Effector memory CD4-positive, alpha-beta T cell (primary cell): Measurements from ENCODE around the gene FGFBP1.

ENCODE experiments used
- DNase-seq, 3 donors: peaks; one replicate each; pipeline ENCODE4 v3.0.0-alpha.2; 2020
- H3K27ac ChIP-seq: 2 replicates; pipeline ENCODE4 v1.7.0; 2013; ENCODE audit warnings: mild to moderate bottlenecking, low read length, moderate library complexity; ENCODE audit not compliant: insufficient read depth, poor library complexity, severe bottlenecking
- H3K27me3 ChIP-seq: replicated peaks from 2 replicates; pipeline ENCODE4 v1.7.0; 2013; ENCODE audit warnings: mild to moderate bottlenecking, low read length; ENCODE audit not compliant: insufficient read depth, control insufficient read depth, poor library complexity, severe bottlenecking
- H3K36me3 ChIP-seq: 2 replicates; pipeline ENCODE4 v1.7.0; 2013; ENCODE audit warnings: mild to moderate bottlenecking, low read length, moderate library complexity; ENCODE audit not compliant: control insufficient read depth, insufficient read depth
- H3K4me1 ChIP-seq: 2 replicates; pipeline ENCODE4 v1.7.0; 2013; ENCODE audit warnings: low read length, mild to moderate bottlenecking; ENCODE audit not compliant: control insufficient read depth, insufficient read depth, poor library complexity, severe bottlenecking
- H3K4me3 ChIP-seq: 2 replicates; pipeline ENCODE4 v1.7.0; 2013; ENCODE audit warnings: low read length, low read depth, mild to moderate bottlenecking; ENCODE audit not compliant: insufficient read depth, poor library complexity, severe bottlenecking
- H3K9me3 ChIP-seq: 2 replicates; pipeline ENCODE4 v1.7.0; 2013; ENCODE audit warnings: mild to moderate bottlenecking, low read length, moderate library complexity; ENCODE audit not compliant: control insufficient read depth

Gene FGFBP1

DNA sequence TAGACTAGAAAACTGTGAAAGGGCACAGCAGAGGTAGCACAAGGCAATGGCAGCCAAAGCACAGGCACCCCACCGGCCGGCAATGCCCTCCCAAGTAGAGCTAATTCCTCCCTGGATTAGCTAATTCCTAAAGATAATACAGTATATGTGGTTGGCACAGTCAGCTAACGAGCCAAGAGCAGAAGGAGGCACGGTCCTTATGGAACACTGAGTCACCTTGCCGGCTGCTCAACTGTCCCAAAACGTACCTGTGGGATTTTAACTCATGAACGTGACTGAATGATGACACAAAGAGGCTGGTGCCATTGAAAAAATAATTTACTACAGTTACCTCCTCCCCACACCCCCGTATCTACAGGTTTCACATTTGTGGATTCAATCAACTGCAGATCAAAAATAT lies 9.1 kb upstream of the FGFBP1 start:
- Histone ChIP-seq H3K27ac (no peak overlapping the region), H3K4me3 (no peak overlapping the region), H3K9me3 (no peaks in the 10 kb centered on the region), H3K36me3 (no peaks in the 10 kb centered on the region), H3K4me1 (no peaks in the 10 kb centered on the region), H3K27me3 (no peaks in the 10 kb centered on the region)
- DNase-seq: no peak

DNA sequence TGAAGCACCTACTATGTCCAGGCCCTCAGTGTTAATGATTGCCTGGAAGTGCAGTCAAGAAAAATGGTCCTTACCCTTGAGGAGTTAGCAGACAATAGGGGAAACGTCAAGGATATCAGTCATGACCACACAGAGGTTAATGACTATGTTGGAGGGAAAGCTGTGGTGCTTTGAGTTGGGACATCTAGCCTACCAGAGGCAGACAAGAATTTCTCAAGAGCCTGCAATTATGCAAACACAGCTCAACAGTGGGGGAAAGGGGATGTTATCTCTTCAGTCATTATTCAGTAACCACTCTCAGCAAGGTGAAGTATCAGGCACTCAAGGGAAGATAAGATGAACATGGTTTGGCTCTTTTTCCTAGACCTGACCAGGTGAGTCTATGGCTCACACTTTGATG lies 7.0 kb upstream of the FGFBP1 start:
- Histone ChIP-seq H3K4me3 (no peak overlapping the region), H3K9me3 (no peaks in the 10 kb centered on the region), H3K36me3 (no peaks in the 10 kb centered on the region), H3K27ac (no peak overlapping the region), H3K4me1 (no peaks in the 10 kb centered on the region), H3K27me3 (no peaks in the 10 kb centered on the region)
- no peak for DNase-seq

DNA sequence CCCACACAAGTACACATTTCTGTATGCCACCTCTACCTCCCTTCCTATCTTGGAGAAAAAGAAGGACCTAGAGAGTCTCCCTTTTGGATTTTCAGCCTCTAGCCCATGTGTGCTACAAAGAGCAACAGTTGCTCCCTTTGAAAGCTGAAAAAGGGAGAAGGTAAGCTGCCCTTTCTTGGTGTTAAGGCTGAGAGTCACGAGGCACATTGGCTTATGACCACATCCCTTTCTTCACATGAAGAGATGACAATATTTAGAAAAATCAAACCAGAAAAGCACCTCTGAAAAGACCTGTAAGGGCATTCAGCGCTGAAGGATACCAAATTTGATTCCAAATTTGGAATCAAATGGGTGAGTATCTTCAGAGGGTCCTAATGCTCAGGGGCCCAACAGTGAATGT lies 6.4 kb upstream of the FGFBP1 start:
- Histone ChIP-seq H3K4me3 (no peak overlapping the region), H3K9me3 (no peaks in the 10 kb centered on the region), H3K27me3 (no peaks in the 10 kb centered on the region), H3K27ac (no peak overlapping the region), H3K36me3 (no peaks in the 10 kb centered on the region), H3K4me1 (no peaks in the 10 kb centered on the region)
- no peak for DNase-seq

DNA sequence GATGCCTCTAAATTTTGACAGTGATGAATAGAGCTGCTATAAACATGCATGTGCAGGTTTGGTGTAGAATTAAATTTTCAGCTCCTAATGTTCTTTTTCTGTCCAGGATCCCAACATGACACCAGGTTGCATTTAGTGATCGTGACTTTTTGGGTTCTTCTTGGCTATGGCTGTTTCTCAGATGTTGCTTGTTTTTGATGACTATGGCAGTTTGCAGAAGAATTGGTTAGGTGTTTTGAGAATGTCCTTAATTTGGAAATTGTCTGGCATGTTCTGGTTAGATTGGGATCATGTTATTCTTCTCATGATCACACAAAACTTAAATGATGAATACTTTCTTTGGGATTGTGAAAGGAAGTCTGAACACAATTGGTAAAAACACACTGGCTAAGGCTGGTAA lies 3.7 kb upstream of the FGFBP1 start:
- H3K27me3 ChIP-seq: no peaks in the 10 kb centered on the region
- no peak for DNase-seq
- no peaks in the 10 kb centered on the region for H3K9me3 ChIP-seq
- no peak overlapping the region for H3K27ac ChIP-seq
- no peak overlapping the region for H3K4me3 ChIP-seq
- no peaks in the 10 kb centered on the region for H3K4me1 ChIP-seq
- H3K36me3 ChIP-seq: no peaks in the 10 kb centered on the region

DNA sequence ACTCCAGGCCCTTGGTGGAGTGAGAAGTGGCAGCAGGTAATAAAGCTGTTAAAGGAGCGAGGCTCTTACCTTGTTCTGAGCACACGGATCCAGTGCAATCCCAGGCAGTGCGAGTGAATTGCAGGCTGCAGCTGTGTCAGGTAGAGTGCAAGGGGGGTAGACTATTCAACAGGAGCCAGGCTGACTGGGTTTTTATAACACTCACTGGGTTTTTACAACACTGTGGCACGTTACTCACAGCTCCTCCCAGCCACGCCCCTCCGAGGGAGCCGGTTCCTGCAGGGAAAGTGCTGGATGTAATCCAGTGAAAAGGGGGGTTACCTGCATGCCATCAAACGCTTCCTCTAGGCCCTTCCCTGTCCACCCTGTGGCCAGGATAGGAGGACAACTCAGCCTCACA lies 358 bp downstream of the FGFBP1 start:
- DNase-seq: no peak
- Histone ChIP-seq H3K36me3 (no peaks in the 10 kb centered on the region), H3K27ac (no peak overlapping the region), H3K27me3 (no peaks in the 10 kb centered on the region), H3K4me3 (no peak overlapping the region), H3K9me3 (no peaks in the 10 kb centered on the region), H3K4me1 (no peaks in the 10 kb centered on the region)

DNA sequence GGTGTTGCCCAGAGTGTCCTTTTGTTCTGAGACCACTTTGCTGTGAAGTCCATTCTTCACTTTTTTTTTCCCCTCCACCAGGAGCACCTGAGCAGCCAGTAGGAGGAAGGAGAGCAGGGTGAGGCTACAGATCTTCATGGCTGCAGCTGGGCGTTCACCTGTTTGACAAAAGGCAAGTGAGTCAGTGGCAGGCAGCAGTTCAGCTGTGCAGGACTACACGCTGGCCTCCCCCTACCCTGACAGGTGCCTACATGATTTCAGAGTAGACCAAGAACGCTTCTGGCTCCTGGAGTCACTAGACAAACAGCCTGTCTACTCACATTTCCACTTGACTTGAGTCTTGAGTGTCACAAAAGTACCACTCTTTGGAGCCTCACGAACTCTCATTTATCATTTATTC lies 2.0 kb downstream of the FGFBP1 start:
- no peak for DNase-seq
- Histone ChIP-seq H3K4me1 (no peaks in the 10 kb centered on the region), H3K9me3 (no peaks in the 10 kb centered on the region), H3K27me3 (no peaks in the 10 kb centered on the region), H3K36me3 (no peaks in the 10 kb centered on the region), H3K27ac (no peak overlapping the region), H3K4me3 (no peak overlapping the region)

DNA sequence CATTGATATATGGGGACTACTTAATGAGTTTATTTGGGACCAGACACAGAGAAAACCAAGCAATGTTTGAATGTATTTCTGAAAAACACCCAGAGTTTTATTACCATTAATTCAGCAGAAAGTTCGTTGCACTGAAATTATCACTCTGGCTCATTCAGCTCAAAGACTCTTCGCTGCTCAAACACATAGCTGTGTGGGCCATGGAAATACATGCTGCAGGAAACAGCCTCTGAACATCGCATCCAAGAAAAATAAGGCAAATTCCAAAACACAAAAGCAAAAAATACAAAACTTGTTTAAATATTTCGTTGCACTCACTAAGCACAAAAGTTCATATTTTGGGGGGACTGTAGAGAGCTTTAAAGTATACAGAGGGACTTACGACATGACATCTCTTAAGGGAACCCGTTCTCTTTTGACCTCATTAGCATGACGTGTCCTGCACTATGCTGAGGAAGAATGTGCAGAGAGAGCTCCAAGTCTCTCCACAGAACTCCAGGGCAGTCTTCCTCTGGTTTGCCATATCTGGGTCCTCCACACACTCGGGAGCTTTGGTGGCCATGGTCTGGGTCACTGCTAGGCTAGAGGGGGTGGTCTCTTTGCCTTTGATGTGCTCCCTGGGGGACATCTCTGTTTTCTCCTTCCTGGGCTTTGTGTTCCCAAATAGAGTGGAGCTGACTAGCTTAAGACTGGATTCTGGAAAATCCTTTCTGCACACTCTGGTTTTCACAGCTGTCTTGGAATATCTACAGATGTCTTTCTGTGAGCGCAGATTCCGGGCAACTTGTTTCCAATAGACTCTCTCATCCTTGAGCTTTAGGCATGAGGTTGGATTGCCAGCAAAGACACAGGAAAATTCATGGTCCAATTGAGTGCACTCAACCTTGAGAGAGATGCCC lies 2.8 kb downstream of the FGFBP1 start:
- Histone ChIP-seq H3K27ac (no peak overlapping the region), H3K4me3 (no peak overlapping the region), H3K4me1 (no peaks in the 10 kb centered on the region), H3K36me3 (no peaks in the 10 kb centered on the region), H3K27me3 (no peaks in the 10 kb centered on the region), H3K9me3 (no peaks in the 10 kb centered on the region)
- no peak for DNase-seq

DNA sequence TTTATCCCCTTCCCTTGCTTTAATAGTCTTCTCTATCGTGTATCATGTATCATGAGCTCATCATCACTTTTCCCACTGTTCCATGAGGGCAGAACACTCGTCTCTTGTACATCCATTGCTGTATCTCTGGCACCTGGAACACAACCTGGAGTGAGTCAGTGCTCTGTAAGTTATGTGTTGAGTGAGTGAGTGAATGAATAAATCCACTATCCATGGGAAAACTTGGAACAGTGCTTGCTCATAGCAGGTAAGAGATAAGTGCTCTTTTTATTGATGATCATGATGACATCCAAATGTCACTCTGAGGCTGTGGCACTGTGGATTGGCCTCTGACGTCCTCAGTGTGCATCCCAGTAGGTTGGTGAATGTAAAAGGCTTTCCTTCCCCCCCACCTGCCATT lies 4.3 kb downstream of the FGFBP1 start:
- H3K27ac ChIP-seq: no peak overlapping the region
- no peak overlapping the region for H3K4me3 ChIP-seq
- DNase-seq: no peak
- no peaks in the 10 kb centered on the region for H3K4me1 ChIP-seq
- no peaks in the 10 kb centered on the region for H3K27me3 ChIP-seq
- no peaks in the 10 kb centered on the region for H3K36me3 ChIP-seq
- H3K9me3 ChIP-seq: no peaks in the 10 kb centered on the region

DNA sequence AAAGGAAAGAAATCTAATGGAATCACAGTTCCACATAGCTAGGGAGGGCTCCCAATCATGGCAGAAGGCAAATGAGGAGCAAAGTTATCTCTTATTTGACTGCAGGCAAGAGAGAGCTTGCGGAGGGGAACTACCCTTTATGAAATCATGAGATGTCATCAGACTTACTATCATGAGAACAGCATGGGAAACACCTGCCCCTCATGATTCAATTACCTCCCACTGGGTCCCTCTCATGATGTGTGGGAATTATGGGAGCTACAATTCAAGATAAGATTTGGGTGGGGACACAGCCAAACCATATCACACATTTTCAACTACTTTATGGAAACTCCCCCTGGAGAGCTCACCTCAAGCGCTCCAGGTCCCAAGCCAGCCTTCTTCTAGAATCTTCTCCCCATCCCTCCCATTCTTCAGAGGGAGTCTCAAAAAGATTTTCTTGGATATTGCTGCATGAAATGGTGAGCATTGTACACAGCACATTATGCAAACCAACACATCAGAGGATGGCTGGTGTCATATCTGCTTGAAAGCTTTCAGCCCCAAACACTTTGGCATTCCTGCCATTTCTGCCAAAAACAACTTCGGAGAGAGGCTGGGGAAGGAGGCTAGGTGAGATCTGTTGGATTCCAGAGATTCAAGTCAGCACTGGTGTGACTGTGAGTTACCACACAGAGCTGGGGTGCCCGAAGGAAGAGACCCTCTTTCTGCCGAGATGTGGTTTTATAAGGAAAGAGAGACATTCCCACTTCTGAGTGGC lies 6.9 kb downstream of the FGFBP1 start:
- no peak overlapping the region for H3K4me3 ChIP-seq
- H3K27me3 ChIP-seq: no peaks in the 10 kb centered on the region
- no peak overlapping the region for H3K27ac ChIP-seq

DNA sequence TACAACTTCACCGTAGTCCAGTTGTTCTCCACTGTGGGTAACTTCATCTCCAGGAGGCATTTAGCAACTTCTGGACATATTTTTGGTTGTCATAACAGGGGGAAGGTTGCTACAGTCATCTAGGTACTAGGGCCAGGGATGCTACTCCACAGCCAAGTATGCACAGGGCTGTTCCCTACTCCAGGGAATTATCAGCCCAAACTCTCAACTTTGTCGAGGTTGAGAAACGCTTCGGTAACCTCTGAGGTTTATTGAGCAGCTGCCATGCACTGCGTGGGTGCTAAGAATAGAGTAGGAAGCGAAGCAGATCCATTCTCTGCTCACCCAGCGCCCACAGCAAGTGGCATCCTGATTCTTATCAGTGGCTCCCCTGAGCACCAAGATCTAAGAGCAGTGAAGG lies 8.2 kb downstream of the FGFBP1 start:
- Histone ChIP-seq H3K27me3 (no peaks in the 10 kb centered on the region), H3K9me3 (no peaks in the 10 kb centered on the region), H3K4me3 (no peak overlapping the region), H3K4me1 (no peaks in the 10 kb centered on the region), H3K27ac (no peak overlapping the region), H3K36me3 (no peaks in the 10 kb centered on the region)
- DNase-seq: no peak

More for the DNA sequence above, 6.9 kb downstream of the FGFBP1 start:
- DNase-seq: no peak
- Histone ChIP-seq H3K4me1 (no peaks in the 10 kb centered on the region), H3K9me3 (no peaks in the 10 kb centered on the region), H3K36me3 (no peaks in the 10 kb centered on the region)
